Stimulated activated naive CD8-positive, alpha-beta T cell treated with anti-CD3 and anti-CD28 coated beads, Interleukin-15, Interleukin-2, amounts not matched to agents 100 U/mL and 50 U/mL, for 24 hours (primary cell): ENCODE measurements around the gene STARD4.

ENCODE experiments used
- ATAC-seq: fragments of 150-1000 bp; cut with Tn5 transposase; one replicate; pipeline ENCODE4 v1.10.0; 2021
- DNase-seq: peaks from one replicate; pipeline ENCODE4 v3.0.0; 2021

Gene STARD4, protein sequence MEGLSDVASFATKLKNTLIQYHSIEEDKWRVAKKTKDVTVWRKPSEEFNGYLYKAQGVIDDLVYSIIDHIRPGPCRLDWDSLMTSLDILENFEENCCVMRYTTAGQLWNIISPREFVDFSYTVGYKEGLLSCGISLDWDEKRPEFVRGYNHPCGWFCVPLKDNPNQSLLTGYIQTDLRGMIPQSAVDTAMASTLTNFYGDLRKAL

DNA sequence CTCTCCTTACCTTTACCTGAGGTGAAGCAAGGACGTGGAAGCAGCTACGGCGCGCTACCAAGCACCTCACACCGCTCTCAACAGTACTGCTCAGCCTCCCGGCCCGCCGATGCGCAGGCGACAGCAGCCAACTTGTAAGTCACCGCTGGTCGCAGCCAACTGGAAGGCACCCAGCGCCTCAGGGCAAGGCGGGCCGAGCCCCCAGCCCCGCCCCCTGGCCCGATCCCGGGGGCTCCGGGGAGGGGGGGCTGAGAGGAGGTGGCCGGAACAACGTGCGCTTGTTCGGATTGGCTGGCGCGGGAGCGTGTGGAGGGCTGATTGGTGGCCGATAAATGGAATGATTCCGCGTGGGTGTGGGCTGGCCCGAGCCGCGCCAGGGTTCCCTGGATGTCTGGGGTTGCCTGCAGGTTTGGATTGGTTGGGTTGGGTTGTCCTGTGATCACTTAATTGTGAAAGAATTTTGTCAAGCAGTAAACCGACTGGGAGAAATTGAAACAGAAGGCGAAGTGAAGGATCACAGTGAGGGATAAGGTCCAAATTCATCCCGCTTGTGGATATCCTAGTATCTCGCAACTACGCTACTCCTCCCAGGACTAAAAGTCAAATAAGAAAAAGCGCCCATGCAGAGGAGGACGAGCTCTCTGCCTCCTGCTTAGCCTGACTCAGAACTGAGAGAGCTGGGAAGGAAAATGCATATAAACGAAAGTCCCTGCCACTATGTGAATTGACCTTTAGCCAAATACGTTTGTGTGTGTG lies at the start of gene STARD4:
TSS of gene STARD4 (minus strand) at position 161 of the 756 bp plus-strand sequence. CDS start 5,102 bp downstream, outside the sequence.
- ATAC-seq (peak; percentile 97), DNase-seq (peak; percentile 94)

DNA sequence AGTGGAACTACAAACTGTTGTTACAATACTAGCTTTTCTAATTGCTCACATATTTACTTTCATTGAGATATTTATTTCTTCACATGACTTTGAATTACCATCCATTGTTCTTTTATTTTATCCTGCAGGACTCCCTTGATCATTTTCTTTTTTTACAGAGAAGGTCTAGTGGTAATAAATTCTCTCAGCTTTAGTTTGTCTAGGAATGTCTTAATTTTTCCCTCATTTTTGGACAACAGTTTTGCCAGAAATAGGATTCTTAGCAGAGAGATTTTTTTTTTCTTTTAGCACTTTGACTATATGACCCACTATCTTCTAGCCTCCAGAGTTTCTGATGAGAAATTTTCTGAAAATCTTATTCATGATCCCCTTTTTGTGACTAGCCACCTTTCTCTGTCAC lies 47.3 kb upstream of the STARD4 start:
- no peak for ATAC-seq
- no peak for DNase-seq

DNA sequence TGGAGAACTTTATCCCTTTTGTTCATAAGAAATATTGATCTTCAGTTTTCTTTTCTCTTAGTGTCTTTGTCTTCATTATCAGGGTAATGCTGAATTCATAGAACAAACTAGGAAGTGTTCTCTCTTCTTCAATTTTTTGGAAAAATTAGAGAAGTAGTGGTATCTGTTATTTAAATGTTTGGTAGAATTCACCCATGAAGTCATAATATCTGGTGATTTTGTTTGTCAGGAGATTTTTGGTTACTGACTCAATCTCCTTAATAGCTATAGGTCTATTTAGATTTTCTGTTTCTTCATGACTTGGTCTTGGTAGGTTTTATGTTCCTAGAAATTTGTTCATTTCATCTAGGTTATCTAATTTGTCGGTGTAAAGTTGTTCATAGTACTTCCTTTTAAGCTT lies 45.4 kb upstream of the STARD4 start:
- DNase-seq = no peak
- ATAC-seq = no peak

DNA sequence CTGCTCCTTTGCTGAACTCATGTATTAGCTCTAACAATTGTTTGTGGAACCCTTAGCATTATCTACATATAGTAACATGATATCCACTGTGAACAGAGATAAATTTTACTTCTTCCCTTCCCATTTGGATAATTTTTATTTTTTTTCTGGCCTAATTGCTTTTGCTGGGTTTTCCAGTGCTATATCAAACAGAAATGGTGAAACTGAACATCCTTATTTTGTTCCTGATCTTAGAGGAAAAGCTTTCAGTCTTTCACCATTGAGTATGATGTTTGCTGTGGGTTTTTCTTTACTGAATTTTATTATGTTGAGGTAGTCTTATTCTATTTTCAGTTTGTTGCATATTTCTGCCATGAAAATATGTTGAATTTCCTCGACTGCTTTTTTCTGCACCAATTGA lies 44.8 kb upstream of the STARD4 start:
- no peak for DNase-seq
- ATAC-seq = no peak

DNA sequence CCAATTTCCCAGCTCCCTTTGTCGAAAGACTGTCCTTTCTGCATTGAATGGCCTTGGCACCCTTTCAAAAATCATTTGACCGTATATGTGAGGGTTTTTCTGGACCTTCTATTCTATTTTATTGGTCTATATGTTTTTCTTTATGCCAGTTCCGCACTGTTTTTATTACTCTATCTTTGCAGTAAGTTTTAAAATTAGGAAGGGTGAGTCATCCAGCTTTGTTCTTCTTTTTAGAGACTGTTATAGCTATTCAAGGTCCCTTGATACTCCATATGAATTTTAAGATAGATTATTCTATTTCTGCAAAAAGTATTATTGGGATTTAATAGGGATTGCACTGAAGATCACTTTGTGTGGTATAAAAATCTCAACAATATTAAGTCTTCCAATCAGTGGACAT lies 44.2 kb upstream of the STARD4 start:
- DNase-seq (no peak), ATAC-seq (no peak)

DNA sequence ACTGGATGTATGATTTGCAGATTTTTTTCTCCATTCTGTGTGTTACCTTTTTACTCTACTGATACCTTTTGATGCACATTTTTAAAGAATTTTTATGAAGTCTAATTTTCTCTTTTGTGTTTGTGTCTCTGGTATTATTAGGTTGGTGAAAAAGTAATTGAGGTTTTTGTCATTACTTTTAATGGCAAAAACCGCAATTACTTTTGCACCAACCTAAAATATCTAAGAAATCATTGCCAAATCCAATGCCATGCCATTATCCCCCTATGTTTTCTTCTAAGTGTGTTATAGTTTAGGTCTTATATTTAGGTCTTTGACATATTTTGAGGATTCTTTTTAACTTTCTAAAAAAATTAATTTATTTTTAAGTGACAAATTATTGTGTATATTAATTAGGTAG lies 43.4 kb upstream of the STARD4 start:
- ATAC-seq = no peak
- DNase-seq = no peak

DNA sequence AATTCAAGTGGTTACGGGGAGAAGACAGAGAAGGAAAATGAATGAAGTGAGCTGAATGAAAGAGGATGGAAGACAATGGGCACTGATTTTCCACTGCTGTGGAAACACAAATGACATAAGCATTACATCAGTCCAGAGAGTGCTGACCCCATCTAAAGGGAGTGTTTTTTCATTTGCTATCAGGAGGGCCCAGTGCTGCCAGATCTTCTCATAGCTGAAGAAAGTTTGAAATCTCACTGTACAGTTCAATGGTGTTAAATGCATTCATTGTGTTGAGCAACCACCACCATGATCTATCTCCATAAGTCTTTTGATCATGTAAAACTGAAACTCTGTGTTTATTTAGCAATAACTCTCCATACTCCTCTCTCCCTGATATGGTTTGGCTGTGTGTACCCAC lies 41.5 kb upstream of the STARD4 start:
- ATAC-seq (no peak), DNase-seq (no peak)

DNA sequence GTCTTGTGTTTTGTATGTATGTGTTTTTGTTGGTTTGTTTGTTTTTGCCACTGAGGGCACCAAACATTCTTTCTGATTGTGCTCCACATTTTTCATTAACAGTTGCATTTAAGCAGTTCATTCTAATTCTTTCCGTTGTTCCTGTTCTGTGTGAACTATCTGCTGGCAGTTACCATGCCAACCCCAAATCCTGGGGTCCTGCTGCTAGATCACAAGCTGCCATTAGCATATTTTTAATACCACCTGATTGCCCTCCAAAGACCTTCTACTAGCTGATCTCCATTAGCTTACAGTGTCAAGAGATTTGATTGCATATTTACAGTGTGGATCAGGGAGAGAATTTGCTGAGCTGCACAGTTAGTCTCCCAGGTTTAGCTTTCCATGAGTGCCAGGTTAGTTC lies 40.6 kb upstream of the STARD4 start:
- no peak for ATAC-seq
- DNase-seq = no peak

DNA sequence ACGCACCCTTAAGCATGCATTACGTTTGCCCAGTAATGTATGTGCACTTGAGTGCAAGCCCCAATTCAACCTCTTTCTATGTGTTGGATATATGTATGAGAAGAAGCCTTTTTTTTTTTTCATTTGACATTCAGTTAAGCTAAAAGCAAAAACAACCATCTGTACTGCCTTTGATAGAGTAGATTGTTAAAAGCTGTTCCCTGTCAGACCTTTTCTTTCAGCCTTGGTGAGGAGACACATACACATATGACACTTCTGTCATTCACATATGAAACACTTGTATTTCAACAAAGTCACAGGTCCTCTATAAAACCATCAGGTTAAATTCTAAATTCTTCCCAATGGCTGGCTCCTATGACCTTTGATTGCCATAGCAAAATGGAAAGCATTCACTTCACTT lies 40.2 kb upstream of the STARD4 start:
- no peak for ATAC-seq
- DNase-seq = no peak

DNA sequence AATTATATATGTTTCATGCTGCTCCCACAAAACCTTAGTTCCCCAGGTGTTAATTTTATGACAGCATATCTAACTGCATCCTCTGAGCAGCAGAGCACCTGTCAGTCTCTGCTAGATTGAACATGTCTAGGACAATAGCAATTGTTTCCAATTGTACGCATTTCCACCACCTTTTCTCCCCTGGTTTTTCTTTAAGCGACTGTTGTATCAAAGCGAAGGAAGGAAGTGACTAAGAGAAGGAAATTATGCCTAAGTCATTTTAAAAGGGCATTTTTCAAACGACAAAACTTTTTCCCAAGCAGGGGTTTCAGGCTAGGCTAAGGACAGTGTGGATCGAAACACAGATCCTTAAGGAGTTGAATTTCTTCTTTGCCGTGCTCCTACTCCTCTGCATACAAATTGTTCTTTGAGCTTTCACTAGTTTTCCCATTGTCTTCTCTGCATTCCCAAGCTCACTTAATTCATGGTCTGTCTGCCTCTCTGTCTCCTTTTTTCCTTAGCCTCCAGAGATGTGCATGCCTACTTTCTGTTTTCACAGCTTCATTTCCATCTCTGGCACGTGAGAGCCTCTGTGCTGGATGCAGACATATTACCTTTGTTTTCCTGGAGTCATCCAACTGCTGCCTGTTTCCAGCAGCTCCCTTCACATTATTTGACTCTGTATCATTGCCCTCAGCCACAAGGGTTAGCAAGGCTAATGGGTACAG lies 39.4 kb upstream of the STARD4 start:
- DNase-seq = no peak
- ATAC-seq = peak; percentile 57

DNA sequence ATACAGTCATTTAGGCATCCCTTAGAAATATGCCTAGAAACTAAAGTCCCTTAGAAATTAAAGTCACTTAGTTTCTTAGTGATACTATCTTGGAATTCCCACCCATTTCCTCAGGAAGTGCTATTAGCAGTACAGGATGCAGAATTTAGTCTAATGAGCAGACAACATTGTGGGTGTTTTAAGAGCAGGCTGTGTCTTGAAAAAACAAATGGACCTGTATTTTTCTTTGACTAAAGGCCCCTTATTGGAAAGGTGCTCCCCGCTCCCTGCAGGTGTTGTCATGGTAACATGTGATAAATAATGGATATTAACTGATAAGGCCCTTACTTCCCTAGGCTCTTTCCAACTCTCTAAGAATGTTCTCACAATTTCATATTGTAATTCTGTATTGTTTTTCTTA lies 38.8 kb upstream of the STARD4 start:
- ATAC-seq (no peak), DNase-seq (no peak)

DNA sequence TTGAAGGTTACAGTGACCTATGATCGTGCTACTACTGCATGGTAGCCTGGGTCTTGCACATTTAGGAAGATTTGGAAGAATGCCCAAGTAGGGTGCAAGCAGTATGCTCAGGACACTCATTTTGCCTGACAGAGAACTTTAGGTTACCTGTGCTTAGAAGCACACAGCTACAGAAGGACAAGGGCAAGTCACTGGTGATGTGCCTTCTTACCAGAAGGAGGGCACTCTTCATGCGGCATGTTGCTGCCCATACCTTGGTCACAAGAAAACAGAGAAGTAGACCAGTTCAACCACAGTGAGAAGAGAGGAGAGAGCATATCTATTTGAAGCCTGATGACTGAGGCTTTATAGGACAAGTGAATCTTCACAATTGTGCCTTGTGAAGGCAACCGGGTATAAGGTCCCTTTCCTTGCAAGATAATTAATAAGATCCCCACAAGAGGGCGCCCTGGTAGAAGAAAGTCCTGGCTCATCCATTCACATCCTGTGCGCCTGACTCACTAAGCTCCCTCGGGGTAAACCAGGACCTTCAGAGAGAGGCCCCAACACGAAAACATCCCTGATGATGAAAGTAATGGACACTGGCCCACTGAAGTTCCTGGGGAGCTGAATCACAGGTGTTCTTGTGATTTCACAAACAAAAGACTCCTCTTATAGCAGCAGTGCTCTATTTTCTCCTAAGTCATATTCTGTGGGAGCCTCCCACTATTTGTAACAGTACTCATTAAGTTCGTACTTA lies 38.1 kb upstream of the STARD4 start:
- peak; percentile 87 for ATAC-seq

DNA sequence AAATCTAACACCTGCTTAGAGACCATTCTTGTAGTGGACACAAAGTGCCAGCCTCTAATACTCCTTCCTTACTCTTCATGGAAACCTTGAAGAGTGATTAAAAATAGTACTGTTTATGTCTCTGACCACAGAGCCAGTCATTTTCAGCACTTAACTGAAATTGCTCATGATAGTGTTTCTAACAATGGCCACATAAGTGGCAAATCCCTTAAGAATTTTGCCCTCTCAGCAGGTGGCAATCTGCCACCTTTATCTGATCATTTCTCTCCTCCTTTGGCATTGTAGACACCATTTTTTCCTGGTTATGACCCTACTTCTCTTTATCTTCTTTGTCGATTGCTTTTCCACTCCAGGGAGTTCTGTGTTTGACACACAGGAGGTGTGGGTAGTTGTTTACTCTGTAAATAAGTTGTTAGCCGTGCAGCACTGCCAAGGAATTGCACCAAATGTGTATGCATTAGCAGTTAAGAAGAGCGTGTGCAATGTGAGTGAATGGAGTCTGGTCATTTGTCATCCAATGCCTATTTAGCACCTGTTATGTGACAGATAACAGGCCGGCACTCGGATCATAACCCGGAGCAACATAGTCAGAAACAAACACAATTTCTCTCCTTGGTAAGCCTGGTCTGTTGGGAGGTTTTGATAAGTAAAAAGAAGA lies 36.8 kb upstream of the STARD4 start:
- DNase-seq (no peak), ATAC-seq (no peak)

More for the DNA sequence above, 38.1 kb upstream of the STARD4 start:
- peak; percentile 81 for DNase-seq

DNA sequence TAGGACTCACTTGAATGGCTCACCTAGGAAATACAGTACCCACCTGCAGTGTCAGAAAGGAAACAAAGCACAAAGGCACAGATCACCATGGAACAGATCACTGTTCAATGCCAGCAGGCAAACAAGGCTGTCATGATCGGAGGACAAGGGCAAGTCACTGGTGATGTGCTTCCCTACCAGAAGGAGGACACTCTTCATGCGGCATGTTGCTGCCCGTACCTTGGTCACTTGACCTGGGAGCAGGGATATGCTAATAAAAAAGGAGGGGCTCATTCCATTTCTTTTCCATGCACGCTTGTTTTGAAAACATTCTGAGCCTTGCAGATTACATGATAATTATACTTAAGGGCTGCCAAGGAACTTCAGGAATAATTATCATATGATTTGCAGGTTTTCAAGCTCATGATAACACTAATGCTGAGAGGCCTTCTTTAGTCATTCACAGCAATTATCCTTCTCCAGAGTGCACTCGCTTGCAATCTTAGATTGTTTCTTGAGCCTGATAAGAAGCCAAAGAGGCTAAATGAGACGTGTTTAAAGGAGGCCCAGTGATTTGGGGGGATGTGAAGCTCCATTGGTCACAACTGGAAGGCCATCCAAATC lies 36.1 kb upstream of the STARD4 start:
- ATAC-seq = no peak

DNA sequence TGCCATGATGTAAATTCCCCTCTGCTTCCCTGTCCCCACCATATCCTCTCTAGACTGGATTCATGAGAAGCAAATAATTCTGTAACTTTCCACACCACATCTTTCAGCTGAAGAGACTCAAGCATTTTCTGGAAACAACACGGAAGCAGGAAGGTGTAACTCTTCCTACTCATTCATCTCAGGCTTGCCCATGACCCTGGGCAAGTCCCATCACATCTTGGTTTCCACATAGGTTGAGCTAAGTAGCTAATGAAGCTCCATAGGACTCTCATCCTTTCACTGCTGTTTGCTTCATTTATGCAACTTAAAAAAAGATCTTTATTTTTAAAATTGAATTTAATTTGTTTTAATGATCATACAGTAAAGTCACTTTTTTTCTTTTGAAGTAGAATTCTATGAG lies 32.7 kb upstream of the STARD4 start:
- DNase-seq = no peak
- no peak for ATAC-seq

More for the DNA sequence above, 36.1 kb upstream of the STARD4 start:
- no peak for DNase-seq

DNA sequence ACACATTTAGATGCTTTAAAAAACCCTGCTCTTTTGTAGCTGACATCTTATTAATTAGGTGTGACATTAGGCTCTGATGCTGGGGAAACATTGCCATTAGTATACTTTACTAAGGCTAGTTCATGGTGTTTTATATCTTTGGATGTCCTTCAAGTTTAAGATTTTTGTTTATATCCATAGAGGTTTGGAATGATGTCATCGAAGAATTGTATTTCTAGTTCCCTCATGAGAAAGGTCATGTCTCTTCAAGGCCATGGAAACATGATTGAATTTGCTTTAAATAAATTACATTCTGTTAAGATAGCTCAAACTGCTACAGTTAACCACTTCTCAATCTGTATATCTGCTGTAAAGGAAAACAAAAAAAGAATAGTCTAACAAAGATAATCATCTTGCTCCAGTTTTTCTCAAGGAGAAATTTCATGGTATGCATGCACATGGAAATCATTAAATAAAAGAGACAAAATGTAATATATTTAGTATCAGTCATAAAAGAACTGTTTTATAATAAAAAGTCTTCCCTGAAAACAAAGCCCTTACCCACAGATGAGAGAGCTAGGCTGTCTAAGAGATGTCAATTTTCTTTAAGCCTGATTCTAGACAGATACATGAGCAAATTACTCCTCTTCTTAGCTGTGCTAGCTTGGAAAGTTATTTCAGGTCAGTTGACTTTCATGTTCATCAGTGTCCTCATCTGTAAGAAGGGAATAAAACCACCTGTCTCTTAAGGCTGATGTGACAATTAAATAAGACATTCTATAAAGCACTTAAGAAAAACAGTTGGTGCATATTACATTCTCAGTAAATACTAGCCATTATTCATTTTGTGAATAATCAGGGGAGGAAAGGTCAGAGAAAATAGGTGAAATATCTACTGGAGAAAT lies 25.0 kb upstream of the STARD4 start:
- ATAC-seq (no peak), DNase-seq (no peak)

DNA sequence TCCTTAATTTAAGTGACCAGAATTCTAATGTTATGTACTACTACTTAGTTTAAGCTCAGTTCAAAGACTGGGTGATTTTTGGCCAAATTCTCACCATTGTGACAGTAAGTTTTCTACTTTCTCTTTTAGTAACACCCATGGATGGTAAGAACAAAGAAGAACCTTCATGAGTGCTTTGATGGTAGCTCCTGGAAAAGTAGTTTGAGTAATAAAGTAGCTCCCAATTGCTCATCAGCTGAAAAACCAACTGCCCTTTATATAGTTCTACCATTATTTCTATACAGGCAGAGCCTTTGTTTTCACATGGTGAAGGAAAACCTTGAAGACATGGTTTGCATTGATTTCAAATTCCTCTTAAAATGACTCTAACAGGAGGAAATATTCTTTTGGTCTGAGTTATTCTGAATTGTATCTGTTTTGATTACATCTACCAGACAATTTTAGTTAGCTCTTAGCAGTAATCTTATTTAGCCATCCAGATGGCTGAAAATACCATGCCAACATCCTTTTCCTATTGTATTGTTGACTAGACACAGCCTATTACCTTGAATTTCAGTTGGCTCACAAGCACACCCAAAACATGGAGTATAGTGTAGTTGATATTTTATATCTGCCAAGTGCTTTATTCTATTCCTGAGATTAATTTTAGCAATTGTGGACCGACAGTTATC lies 23.7 kb upstream of the STARD4 start:
- DNase-seq (no peak), ATAC-seq (no peak)

DNA sequence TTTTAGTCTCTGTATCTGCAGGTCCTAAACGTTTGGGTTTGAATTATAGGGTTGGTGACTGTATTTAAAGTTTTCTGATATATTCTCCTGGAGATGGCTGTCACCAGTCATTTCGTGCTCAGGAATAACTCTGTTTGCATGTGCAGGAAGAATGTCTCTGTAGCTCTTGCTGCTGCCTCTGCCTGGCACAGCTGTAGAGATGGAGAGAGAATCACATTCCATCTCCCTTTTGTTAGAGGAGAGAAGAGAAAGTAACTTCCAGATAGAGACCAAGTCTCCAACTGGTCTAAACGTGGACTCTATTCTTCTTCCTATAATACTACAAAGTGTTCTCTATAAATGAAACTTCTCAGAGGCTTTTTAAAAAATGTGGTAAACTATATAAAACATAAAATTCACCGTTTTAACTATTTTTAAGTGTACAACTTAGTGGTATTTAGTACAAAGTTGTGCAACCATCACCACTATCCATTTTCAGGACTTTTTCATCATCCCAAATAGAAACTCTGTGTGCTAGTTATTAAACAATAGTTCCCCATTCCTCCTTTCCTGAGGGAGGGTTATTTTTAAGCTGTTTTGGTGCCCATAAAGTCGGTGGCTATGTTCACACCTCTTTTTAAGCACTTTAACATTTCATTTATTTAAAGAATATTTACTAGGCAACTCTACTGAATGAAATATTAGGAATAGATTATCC lies 20.7 kb upstream of the STARD4 start:
- DNase-seq = no peak
- no peak for ATAC-seq

DNA sequence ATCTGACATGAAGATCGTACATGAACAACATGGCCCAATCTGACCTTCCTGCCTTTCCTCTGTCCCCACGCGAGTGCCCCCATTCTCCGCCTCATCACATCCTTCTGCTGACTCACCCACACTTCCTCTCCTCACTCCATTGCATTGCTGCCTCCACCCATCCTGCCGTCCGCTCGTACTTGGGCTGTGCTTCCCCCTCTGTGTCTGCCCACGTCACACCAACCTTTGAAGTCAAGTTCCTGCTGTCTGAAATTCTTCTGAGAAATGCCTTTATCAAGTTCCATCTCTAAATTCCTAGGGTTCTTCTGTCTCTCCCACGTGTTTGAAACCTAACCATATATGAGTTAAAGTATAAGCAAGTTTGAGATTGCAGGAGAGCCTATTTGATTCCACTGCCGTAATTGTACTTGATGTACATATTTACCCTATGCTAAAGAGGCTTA lies 18.0 kb upstream of the STARD4 start:
- DNase-seq (peak; percentile 82), ATAC-seq (peak; percentile 100)
